ENCODE results near the gene GRAMD4.

DNA sequence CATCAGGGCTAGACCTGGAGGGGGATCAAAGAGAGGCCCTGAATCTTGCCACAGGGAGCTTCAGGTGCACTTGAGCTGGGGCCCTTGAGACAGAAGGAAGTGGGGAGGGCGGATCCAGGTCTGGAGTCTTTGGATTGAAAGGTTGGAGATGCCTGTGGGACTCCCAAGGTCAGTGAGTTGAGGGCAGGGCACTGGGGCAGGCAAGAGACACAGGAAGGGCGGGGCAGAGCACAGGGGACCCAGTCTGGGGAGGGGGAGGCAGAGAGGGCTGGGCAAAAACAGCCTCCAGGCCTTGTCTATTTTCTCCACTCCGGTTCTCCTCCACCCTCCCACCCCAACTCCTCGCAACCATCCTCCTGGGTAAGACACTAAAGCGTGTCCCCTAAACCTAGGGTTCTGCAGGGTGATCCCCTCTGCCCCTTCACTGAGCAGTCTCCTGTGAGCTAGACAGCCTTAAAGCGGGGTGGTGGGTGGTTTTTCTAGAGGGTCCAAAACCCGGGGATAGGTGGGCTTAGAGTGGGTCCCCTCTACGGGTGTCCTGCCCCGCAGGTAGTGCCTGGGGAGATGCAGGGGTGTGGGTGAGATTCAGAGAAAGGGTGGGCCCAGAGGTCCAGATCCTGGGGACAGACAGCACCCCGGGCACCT is 44.2 kb upstream of the GRAMD4 start:
- TF ChIP-seq CTCF (IDR thresholded peaks at IDR 0.05; ENCODE audit: low read length) (no peak), EZH2 (IDR thresholded peaks at IDR 0.05; ENCODE audit: borderline replicate concordance, low read length) (no peak)

Measured in OCI-LY1 (cell line).